Measurements from ENCODE around the gene SH3TC1. TPM values are rescaled to one million over a fixed set of nuclear protein-coding genes. Genes with fewer than 3 reads are reported as not detected.

The SH3TC1 gene
- 50.6 TPM for total RNA-seq

DNA sequence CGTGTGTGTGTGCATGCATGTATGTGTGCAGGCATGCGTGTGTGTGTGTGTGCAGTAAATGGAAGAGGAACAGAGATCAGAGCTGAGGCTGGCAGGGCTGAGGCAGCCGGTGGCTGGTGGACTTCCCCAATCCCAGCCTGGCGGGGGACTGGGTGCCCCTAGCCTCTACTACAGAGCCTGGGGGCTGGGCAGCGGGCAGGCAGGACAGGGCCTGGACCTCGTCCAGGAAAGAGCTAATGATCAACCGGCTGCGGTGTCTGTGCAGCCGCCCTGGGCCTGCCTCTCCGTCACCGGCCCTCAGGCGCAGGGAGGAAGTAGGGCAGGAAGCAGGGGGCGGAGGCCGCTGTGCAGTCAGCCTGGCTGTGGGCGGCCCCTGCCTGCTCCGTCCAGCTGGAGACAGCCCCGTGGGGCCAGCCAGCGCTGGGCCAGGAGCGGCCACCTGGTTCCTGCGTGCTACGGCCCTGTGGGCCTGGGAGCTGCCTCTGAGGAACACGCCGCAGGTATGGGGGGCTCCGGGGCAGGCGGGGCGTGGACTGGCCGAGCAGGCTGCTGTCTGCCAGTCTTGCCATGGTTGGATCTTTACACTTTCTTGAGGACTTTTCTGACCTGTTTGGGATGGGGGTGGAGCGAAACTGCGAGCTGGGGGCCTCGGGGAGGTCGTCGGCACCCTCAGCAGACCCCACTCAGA lies at the start of gene SH3TC1:
SH3TC1 (plus strand) TSS at position 385 of the 688 bp plus-strand sequence. CDS start 5,905 bp downstream, outside the sequence.
- TF ChIP-seq POLR2AphosphoS5 (IDR thresholded peaks at IDR 0.05; ENCODE audit: insufficient read depth in 1 of 2, low read depth in 1 of 2) (peak; percentile 37 to 81), POLR2A (IDR thresholded peaks at IDR 0.05) (peak in 1 of 2 donors; percentile 47), CTCF (IDR thresholded peaks at IDR 0.05) (no peak)
- DNase-seq (ENCODE audit: extremely low spot score in 2 of 2): no peak
- H3K9me3 ChIP-seq: no peaks in the 10 kb centered on the region
- no peaks in the 10 kb centered on the region for H3K36me3 ChIP-seq
- peak within 1 kb of the TSS; percentile 71 for H3K27ac ChIP-seq
- H3K27me3 ChIP-seq: no peaks in the 10 kb centered on the region
- peak within 1 kb of the TSS; percentile 34 to 40 for H3K4me3 ChIP-seq
- intact Hi-C loops (cut with DNase I): no loop called here
- H3K4me1 ChIP-seq: peaks cover 52% of the 10 kb centered on the region

DNA sequence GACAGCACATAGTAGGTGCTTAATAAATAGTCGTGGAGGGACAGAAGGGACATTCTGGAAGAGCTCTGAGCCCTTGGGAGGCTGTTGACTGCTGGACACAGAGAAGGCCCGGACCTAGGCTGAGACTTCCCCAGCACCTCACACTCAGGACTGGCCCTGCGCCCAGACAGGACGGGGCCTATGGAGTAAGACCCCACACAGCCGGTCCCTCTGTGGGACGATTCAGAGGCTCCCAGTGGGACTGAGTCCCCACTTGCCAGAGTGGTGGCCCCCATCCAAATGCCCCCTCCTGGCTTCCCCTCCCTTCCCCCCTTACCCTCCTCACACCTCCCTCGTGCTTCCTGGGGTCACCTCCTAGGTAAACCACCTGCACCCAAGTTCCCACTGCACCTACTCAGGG lies 49.4 kb upstream of the SH3TC1 start:
- H3K27me3 ChIP-seq: no peaks in the 10 kb centered on the region
- peaks cover 3% of the 10 kb centered on the region for H3K4me1 ChIP-seq
- no peaks in the 10 kb centered on the region for H3K36me3 ChIP-seq
- no peak overlapping the region for H3K27ac ChIP-seq
- intact Hi-C loops (cut with DNase I): no loop called here
- no peaks in the 10 kb centered on the region for H3K9me3 ChIP-seq
- no peak overlapping the region for H3K4me3 ChIP-seq
- no peak for DNase-seq (ENCODE audit: extremely low spot score in 2 of 2)
- TF ChIP-seq POLR2A (IDR thresholded peaks at IDR 0.05): no peak
- TF ChIP-seq CTCF (IDR thresholded peaks at IDR 0.05): no peak
- TF ChIP-seq POLR2AphosphoS5 (IDR thresholded peaks at IDR 0.05; ENCODE audit: insufficient read depth in 1 of 2, low read depth in 1 of 2): no peak

DNA sequence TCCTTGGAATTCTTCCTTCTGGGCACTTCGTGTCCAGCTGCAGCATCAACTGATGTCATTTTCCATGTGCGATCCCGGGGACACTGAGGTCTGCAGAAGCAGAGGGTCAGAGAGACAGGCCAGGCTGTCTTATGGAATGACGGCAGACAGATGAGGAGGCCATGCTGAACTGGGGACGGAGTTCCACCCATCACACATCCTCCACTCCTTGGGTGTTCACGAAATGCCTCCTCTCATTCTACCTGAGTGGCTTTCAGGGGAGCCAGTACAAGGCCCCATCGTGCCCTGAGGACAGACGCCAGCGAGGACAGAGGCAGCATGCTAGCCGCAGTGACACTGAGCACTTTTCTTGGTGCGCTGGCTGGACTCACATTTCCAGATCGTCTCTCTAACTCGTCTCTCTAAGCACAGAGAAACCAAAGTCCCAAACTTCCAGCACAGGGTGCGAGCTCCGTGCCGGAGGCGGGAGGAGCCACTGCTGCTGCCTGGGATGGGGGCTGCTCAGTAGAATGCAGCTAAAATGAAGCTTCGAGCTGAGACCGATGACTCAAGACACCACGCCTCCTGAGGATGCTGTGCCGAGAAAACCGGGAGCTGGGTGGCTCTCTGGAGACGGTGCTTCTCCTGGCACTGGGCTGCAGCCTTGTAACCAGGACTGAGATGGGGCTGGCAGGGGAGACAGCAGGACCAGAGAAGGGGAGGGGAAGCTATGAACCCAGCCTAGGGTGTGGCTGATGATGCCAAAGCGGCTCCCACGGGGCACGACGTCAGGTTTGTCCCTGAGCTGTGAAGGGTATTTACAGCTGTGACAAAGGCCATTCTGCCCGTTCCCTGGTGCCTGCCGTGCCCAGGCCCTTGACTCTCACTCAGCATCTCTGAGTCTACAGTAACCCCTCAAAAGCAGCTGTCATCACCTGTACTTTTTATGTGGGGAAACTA lies 48.7 kb upstream of the SH3TC1 start:
- no peaks in the 10 kb centered on the region for H3K4me1 ChIP-seq
- H3K27ac ChIP-seq: no peak overlapping the region
- no peaks in the 10 kb centered on the region for H3K9me3 ChIP-seq
- no peak overlapping the region for H3K4me3 ChIP-seq
- H3K27me3 ChIP-seq: no peaks in the 10 kb centered on the region
- intact Hi-C loops (cut with DNase I): no loop called here
- DNase-seq (ENCODE audit: extremely low spot score in 2 of 2): no peak
- no peak for TF ChIP-seq POLR2AphosphoS5 (IDR thresholded peaks at IDR 0.05; ENCODE audit: insufficient read depth in 1 of 2, low read depth in 1 of 2)
- no peak for TF ChIP-seq POLR2A (IDR thresholded peaks at IDR 0.05)
- TF ChIP-seq CTCF (IDR thresholded peaks at IDR 0.05): no peak
- H3K36me3 ChIP-seq: no peaks in the 10 kb centered on the region

GRCh38 chr4:8151165-8151650 lies 47.9 kb upstream of the SH3TC1 start:
- Histone ChIP-seq H3K27ac (no peak overlapping the region), H3K27me3 (no peaks in the 10 kb centered on the region), H3K36me3 (no peaks in the 10 kb centered on the region), H3K4me1 (no peaks in the 10 kb centered on the region), H3K4me3 (no peak overlapping the region), H3K9me3 (no peaks in the 10 kb centered on the region)
- intact Hi-C loops (cut with DNase I): no loop called here
- DNase-seq (ENCODE audit: extremely low spot score in 2 of 2): no peak
- no peak for TF ChIP-seq POLR2A (IDR thresholded peaks at IDR 0.05)
- no peak for TF ChIP-seq CTCF (IDR thresholded peaks at IDR 0.05)
- no peak for TF ChIP-seq POLR2AphosphoS5 (IDR thresholded peaks at IDR 0.05; ENCODE audit: insufficient read depth in 1 of 2, low read depth in 1 of 2)

All from vagina (tissue), 2 donors.